ENCODE data around the gene DNLZ. TPM values are rescaled to one million over a fixed set of nuclear protein-coding genes. Genes with fewer than 3 reads are reported as not detected.

DNLZ gene
- total RNA-seq, 1 experiment from 2014 or later: 26.5 TPM

GRCh38 chr9:136361754-136362449 lies 1.6 kb downstream of the DNLZ start:
- Histone ChIP-seq H3K4me1 (ENCODE audit: control insufficient read depth, insufficient read depth, low read length) (peaks cover 5% of the 10 kb centered on the region), H3K27ac (ENCODE audit: low read length) (no peak overlapping the region), H3K4me3 (ENCODE audit: low read depth in 2 of 2, low read length in 2 of 2) (no peak overlapping the region), H3K36me3 (ENCODE audit: control insufficient read depth, insufficient read depth, low read length) (no peaks in the 10 kb centered on the region; the same call in 1 of the 2 replicates), H3K9me3 (ENCODE audit: control insufficient read depth, insufficient read depth, low read depth, low read length) (no peaks in the 10 kb centered on the region), H3K27me3 (ENCODE audit: control insufficient read depth, insufficient read depth, low read length) (no peaks in the 10 kb centered on the region)
- TF ChIP-seq, protein P1, sequence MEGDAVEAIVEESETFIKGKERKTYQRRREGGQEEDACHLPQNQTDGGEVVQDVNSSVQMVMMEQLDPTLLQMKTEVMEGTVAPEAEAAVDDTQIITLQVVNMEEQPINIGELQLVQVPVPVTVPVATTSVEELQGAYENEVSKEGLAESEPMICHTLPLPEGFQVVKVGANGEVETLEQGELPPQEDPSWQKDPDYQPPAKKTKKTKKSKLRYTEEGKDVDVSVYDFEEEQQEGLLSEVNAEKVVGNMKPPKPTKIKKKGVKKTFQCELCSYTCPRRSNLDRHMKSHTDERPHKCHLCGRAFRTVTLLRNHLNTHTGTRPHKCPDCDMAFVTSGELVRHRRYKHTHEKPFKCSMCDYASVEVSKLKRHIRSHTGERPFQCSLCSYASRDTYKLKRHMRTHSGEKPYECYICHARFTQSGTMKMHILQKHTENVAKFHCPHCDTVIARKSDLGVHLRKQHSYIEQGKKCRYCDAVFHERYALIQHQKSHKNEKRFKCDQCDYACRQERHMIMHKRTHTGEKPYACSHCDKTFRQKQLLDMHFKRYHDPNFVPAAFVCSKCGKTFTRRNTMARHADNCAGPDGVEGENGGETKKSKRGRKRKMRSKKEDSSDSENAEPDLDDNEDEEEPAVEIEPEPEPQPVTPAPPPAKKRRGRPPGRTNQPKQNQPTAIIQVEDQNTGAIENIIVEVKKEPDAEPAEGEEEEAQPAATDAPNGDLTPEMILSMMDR (IDR thresholded peaks at IDR 0.05): no peak
- TF ChIP-seq REST (IDR thresholded peaks at IDR 0.05; ENCODE audit: insufficient read depth in 1 of 2, low read depth in 2 of 2, low read length in 1 of 2): no peak
- in situ Hi-C loops (cut with HindIII; ENCODE audit: low pct_unique_long_range_greater_than_20kb, low sequenced_read_pairs) (no loop called here), intact Hi-C loops (cut with micrococcal nuclease; ENCODE audit: unreplicated experiment) (no loop called here)
- ChIA-PET CTCF (no interaction called here), POLR2A (no interaction called here)
- BruUV-seq (replicated peaks): no TSS peak
- no peak for ATAC-seq
- DNase-seq (ENCODE audit: low read depth, low spot score): no peak

GRCh38 chr9:136361047-136361753 lies 2.3 kb downstream of the DNLZ start:
- ATAC-seq (no peak), DNase-seq (ENCODE audit: low read depth, low spot score) (no peak)
- in situ Hi-C loops (cut with HindIII; ENCODE audit: low pct_unique_long_range_greater_than_20kb, low sequenced_read_pairs): no loop called here
- POLR2A ChIA-PET: no interaction called here
- Histone ChIP-seq H3K27me3 (ENCODE audit: control insufficient read depth, insufficient read depth, low read length) (no peaks in the 10 kb centered on the region), H3K27ac (ENCODE audit: low read length) (no peak overlapping the region), H3K4me3 (ENCODE audit: low read depth in 2 of 2, low read length in 2 of 2) (no peak overlapping the region), H3K9me3 (ENCODE audit: control insufficient read depth, insufficient read depth, low read depth, low read length) (no peaks in the 10 kb centered on the region), H3K4me1 (ENCODE audit: control insufficient read depth, insufficient read depth, low read length) (peaks cover 5% of the 10 kb centered on the region), H3K36me3 (ENCODE audit: control insufficient read depth, insufficient read depth, low read length) (no peaks in the 10 kb centered on the region; the same call in 1 of the 2 replicates)
- no TSS peak for BruUV-seq (replicated peaks)
- CTCF ChIA-PET: no interaction called here
- intact Hi-C loops (cut with micrococcal nuclease; ENCODE audit: unreplicated experiment): no loop called here
- TF ChIP-seq TCF7L2 (IDR thresholded peaks at IDR 0.05; ENCODE audit: low read depth, low read length): no peak
- TF ChIP-seq, protein P1 (IDR thresholded peaks at IDR 0.05): no peak
